ENCODE results near the gene FHL3. TPM values are rescaled to one million over a fixed set of nuclear protein-coding genes. Genes with fewer than 3 reads are reported as not detected.

FHL3 gene
- total and polyA plus RNA-seq, 2 donors (not counting 1 experiment from before 2014, with no cell fraction given), result 0.15 to 2.2 TPM

- POLR2A ChIA-PET, result interaction anchor here (0.5 kb wide), 1 partner anchor 122 kb away, joined by 3 read pairs; no protein-coding TSS in a partner anchor
These were observed 48.2 kb upstream of the FHL3 start for GRCh38 chr1:38053416-38054091.

More at GRCh38 chr1:38053416-38054091, 48.2 kb upstream of the FHL3 start:
- Mint-ChIP-seq H3K4me1 (peaks cover 24% of the 10 kb centered on the region), H3K27me3 (no peaks in the 10 kb centered on the region), H3K4me3 (no peak overlapping the region), H3K27ac (no peak overlapping the region), H3K9me3 (ENCODE audit: insufficient read depth) (no peaks in the 10 kb centered on the region)
- Histone ChIP-seq H3K4me3 (ENCODE audit: control extremely low read depth in 1 of 5, extremely low read depth in 1 of 5, insufficient read depth in 1 of 5, low read depth in 2 of 5, low read length in 4 of 5) (no peak overlapping the region), H3K36me3 (replicated peaks in 1 of 2; ENCODE audit: control extremely low read depth in 1 of 2, control insufficient read depth in 1 of 2, extremely low read depth in 1 of 2, insufficient read depth in 2 of 2, low read length in 1 of 2) (no peaks in the 10 kb centered on the region), H3K27ac (ENCODE audit: low read length in 2 of 2) (no peak overlapping the region), H3K4me2 (replicated peaks; ENCODE audit: low read depth, low read length, poor library complexity, severe bottlenecking) (peak overlapping the region; percentile 25), H3K4me1 (ENCODE audit: control insufficient read depth in 2 of 2, insufficient read depth in 2 of 2, low read length in 2 of 2) (peaks cover 13 to 20% of the 10 kb centered on the region in 2 donors), H3K9ac (ENCODE audit: low read length) (no peak overlapping the region), H3K9me3 (ENCODE audit: control extremely low read depth in 1 of 3, control insufficient read depth in 2 of 3, insufficient read depth in 1 of 3, low read length in 2 of 3) (no peaks in the 10 kb centered on the region), H2AFZ (ENCODE audit: insufficient read depth, low read depth, low read length, poor library complexity, severe bottlenecking) (no peak overlapping the region), H4K20me1 (ENCODE audit: control insufficient read depth, insufficient read depth, low read length, poor library complexity, severe bottlenecking) (no peaks in the 10 kb centered on the region), H3K79me2 (ENCODE audit: control insufficient read depth, insufficient read depth, low read length) (no peaks in the 10 kb centered on the region), H3K27me3 (replicated peaks in 1 of 4; ENCODE audit: control extremely low read depth in 1 of 4, control insufficient read depth in 3 of 4, insufficient read depth in 4 of 4, low read length in 3 of 4) (no peaks in the 10 kb centered on the region)
- no peak for DNase-seq
- intact Hi-C loops (cut with micrococcal nuclease), result no loop called here
- CTCF ChIA-PET, result interaction anchor here (0.6 kb wide), 1 partner anchor 505 kb away, joined by 3 read pairs; no protein-coding TSS in a partner anchor
- no peak for TF ChIP-seq EZH2 (IDR thresholded peaks at IDR 0.05; ENCODE audit: borderline replicate concordance, insufficient read depth, low read depth, low read length, poor library complexity, severe bottlenecking)
- TF ChIP-seq CTCF (IDR thresholded peaks at IDR 0.05), result no peak
- ATAC-seq (ENCODE audit: low read depth), result no peak
- WGBS (ENCODE audit: insufficient coverage), result 80% methylated on average over 1 of the region's 7 CpGs
